ENCODE measurements around the gene UBE4B.
"Not testable (repeated sequence)": the region's sequence is repeated elsewhere in the genome, so short reads cannot be mapped to it uniquely, and the experiment has no call there.

The UBE4B gene

DNA sequence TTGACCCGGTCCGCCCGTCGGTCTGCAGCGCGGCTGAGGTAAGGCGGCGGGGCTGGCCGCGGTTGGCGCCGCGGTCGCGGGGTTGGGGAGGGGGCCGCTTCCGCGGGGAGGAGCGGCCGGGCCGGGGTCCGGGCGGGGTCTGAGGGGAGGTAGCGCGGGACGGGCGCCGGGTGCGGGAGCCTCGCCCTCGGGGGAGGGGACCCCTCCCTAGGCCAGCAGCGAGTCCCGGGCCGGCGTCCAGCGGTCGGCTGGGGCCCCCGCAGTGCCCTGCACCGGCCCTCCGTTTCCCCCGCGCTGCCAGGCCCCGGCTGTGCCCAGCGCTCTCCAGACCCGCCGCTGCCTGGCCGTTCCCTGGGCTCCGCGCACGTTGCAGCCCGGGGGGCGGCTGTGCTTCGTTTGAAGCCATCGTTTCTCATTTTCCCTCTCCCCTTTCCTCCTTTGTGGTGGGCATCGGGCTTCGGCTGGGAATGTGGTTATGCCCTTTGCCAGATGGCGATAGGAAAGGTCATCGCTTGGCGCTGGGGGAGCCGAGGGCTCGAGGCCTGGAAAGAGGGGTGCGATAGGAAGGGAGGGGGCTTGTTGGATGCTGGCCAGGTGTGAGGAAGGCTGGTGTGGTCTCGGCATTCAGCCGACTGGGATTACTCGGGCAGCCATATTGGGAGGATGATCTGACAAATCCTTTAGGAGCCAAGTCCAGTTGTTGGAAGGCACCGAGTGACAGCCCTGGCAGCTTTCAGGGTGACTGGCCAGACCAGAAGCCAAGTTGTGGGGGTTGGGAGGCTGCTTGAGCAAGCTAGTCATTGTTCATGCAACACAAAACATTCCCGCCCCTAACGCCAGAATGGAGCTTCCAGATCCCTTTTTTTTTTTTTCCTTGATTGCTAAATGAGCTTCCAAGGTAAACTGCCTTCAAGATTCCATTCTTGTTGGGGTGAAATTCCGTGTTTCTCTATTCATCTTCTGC lies 178.4 kb downstream of the UBE4B start:
- peak; percentile 59 for DNase-seq (ENCODE audit: low read depth in 2 of 2)

DNA sequence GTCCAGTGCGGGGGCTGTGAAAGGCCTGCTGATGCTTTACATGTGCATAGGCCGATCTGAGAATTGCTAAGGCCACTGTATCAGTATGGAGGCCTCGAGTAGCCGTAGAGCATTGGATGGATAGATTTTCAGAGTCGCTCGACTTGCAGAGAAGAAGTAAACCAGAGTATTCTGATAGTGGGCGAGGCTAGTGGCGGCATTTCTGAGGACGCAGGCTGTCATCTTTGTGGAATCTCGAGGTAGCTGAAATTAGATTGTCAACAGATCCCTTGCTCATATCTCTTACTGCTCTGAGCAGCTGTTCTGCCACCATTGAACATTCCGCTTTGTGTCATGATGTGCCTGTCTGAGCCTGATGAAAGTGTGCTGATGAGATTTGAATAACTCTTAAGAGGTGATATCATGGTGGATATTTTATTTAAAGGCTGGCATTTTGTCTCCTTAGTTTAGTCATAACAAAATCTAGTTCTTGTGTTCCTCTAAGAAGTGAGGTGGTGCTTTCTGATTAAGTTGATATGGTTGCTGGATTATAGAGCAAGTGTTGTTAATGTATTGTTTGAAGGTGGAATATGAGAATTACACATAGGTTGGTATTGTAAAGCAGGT lies 179.2 kb downstream of the UBE4B start:
- DNase-seq (ENCODE audit: low read depth in 2 of 2) = no peak

DNA sequence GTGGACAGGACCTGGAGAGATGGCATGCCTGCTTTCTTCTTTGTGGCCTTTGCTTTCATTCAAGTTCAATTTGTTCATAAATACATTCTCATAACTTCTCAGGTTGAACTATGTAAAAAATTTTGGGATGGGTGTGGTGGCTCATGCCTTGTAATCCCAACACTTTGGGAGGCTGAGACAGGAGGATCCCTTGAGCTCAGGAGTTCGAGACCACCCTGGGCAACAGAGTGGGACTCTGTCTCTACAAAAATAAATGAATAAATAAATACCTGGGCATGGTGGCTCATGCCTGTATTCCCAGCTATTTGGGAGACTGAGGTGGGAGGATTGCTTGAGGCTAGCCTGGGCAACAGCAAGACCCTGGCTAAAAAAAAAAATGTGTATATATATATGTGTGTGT lies 179.7 kb downstream of the UBE4B start:
- DNase-seq (ENCODE audit: low read depth in 2 of 2) = no peak

DNA sequence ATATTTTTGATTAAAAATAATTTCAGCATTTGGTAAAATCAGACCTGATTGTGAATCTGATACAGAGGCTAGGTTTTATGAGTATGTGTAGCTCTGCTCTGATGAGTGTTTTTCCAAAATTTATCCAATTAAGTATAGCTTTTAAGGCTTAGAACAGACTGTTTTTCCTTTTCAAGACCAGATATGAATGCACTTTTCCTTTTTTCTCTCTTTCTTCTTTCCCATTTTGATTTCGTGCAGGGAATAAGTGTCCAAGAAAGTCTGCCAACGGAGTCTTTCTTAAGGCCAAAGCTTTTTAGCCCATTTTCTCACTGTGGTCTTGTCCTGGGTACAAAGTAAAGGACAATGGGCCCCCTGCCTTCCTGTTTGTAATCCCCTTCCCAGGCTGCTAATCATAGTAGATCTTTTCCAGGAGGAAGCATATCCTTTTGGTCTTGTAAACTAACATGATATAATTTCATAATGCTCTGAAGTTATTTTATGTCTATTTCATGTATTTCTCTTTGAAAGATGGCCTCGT lies 180.5 kb downstream of the UBE4B start:
- no peak for DNase-seq (ENCODE audit: low read depth in 2 of 2)

DNA sequence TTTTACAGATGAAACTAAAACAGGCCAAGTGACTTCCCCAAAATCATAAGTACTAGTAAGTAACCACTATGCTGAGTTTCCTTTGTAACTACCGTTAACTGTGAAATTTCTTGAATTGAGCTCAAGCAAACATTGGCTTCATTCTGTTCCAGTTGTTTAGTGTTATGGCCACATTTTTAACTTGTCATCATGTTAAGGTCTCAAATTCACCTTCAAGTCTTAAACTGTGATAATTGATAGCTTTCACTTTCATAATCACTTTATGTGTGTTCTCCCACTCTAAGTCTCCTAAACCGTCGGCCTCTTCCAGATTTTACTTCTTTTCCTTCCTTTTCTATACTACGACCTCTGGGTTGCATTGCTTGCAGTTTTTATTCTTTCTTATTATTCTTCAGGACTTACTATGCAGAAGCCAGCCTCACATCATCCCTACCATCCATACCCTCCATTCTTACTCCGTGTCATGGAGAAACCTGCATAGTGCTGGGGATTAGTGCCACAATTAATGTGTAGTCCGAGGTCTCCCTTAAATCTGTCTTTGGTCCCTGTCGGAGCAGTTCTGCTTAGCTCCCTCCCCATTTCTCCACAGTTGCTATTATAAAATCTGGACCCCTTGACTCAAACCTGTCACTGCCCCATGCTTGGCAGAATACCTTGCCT lies 183.5 kb downstream of the UBE4B start:
- no peak for DNase-seq (ENCODE audit: low read depth in 2 of 2)

DNA sequence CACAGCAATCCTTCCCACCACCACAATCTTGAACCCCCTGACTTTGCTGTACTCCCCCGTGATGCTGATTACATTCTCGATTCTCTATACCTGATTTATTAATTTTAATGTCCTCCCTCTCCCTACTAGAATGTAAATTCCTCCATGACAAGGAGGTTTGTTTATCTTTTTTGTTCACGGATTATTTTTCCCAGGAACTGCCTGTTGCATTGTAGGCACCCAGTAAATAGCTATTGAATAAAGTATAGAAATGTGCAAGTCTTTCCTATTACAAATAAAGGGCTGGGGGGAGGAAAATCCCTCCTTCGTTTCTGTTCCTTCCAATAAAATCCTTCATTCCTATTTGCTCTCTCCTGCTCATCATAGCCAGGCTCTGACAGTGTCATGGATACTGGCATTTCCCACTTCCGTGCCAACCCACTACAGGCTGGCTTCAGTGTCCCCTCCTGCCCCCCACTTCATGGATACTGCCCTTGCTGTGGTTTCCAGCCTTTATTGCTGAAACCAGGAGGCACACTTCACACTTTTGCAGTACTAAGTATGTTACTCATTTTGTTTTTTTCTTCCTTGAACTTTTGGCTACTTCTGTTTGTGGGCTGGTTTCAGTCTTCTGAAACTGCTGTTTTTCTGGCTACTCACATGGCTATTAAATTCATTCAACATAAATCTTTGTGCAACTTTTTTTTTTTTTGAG lies 185.1 kb downstream of the UBE4B start:
- DNase-seq (ENCODE audit: low read depth in 2 of 2) = no peak

DNA sequence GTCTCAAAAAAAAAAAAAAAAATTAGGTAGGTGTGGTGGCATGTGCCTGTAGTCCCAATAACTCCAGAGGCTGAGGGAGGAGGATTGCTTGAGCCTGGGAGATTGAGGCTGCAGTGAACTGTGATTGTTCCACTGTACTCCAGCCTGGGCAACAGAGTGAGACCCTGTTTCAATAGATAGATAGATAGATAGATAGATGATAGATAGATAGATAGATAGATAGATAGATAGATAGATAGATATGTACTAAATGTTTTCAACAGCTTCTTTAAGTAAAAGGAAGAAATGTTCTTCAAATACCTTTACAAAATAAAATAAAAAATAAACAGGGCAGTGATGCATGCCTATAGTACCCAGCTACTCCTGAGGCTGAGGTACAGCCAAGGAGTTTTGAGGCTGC lies 187.4 kb downstream of the UBE4B start:
- DNase-seq (ENCODE audit: low read depth in 2 of 2) = no peak

DNA sequence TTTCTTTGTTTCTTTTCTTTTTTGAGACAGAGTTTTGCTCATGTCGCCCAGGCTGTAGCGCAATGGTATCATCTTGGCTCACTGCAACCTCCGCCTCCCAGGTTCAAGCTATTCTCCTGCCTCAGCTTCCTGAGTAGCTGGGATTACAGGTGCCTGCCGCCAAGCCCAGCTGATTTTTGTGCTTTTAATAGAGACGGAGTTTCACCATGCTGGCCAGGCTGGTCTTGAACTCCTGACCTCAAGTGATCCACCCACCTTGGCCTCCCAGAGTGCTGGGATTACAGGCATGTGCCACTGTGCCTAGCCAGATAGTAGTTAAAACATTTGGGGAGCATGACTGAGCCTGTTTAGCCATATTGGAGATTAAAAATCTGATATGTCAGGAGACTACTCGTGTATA lies 187.9 kb downstream of the UBE4B start:
- DNase-seq (ENCODE audit: low read depth in 2 of 2) = not testable (repeated sequence)

DNA sequence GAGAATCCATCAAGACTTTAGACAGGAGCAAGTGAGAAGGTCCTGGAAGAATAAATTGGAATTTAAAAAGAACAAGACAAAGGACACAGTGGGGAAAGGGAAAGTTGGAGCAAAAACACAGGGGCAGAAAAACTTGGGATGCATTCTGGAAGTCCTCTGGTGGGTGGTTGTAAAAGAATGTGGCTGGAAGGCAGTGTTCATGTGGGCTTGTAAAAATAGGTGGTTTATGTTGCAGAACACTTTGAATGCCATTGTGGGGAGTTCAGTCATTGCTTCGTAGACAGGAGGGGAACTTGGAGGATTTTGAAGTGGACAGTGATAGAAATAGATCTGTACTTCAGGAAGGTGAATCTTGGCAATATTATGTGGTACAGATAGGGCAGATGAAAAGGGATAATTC lies 192.8 kb downstream of the UBE4B start:
- DNase-seq (ENCODE audit: low read depth in 2 of 2) = no peak

DNA sequence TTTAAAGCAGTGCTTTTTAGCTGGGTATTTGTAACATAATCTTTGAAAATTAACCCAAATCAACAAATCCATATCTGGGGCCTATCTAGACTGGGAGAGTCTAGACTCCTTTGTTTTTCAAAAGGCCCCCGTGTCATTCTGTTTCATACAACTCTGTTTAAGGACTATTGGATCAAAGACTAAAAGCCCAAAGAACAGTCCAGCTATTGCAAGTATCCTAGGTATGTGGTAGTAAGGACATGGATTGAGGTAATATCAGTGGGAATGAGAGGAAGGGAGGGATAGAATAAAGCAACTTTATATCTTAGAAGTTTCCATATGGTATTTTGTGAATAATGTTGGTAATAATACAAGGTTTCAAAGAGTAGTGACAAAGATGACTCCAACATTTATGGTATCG lies 195.8 kb downstream of the UBE4B start:
- no peak for DNase-seq (ENCODE audit: low read depth in 2 of 2)

DNA sequence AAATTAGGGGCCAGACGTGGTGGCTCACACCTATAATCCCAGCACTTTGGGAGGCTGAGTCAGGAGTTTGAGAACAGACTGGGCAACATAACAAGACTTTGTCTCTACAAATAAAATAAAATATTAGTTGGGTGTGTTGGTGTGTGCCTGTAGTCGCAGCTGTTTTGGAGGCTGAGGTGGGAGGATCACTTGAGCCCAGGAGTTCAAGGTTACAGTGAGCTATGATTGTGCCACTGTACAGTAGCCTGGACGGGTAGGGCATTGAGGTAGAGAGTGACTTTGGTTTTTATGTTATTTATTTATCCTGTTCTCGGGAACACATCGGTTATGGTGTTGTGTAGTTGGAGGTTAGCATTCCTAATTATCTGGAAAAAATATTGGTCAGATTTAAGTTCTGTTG lies 197.1 kb downstream of the UBE4B start:
- DNase-seq (ENCODE audit: low read depth in 2 of 2) = no peak
